HG02970 (cell line): ENCODE measurements around the gene ADAMTSL5.

Experiments
- ATAC-seq: cut with Tn5 transposase; IDR thresholded peaks from one replicate; pipeline ENCODE4 v1.9.1; 2021; ENCODE audit warnings: mild to moderate bottlenecking, moderate library complexity, moderate number of reproducible peaks; ENCODE audit not compliant: unreplicated experiment, low FRiP score

The ADAMTSL5 gene

DNA sequence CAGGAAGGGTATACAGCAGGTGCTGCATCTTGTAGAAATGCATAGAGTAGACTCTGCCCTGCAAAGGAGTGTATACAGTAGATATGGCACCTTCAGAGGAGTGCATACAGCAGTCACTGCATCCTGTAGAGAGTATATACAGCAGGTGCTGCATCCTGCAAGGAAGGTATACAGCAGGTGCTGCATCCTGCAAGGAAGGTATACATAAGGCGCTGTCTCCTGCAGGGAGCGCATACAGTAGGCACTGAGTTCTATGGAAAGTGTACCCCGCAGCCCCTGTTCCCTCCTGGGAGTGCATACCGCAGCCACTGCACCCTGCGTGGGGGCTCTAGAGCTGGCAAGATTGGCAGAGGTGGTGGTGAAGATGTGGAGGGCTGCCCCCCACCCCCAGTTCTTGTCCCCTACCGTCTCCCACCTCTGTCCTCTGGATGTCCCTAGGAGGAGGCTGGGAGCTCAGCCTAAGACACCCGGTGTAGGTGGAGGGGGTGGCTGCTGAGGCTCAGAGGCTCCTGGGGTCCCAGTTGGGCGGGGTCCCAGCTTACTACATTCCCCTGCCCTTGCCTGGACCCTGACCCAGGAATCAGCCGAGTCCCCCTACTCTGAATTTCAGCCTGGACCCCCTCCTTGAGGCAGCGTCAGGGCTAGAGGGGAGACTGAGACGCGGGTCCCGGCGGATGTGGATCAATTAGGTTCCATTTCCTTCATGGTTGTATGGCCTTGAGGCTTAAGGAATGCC, 2.3 kb upstream of the ADAMTSL5 start:
- ATAC-seq, result no peak

DNA sequence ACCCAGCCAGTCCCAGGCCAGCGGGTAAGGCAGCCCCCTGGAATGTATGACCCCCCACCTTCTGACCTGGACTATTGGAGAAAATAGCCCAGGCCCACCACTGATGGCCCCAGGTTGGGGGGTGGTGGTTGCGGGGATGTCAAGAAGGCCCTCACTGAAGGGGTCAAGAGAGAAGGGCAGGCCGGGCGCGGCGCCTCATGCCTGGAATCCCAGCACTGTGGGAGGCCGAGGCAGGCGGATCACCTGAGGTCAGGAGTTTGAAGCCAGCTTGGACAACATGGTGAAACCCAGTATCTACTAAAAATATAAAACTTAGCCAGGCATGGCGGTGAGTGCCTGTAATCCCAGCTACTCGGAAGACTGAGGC, 1.5 kb upstream of the ADAMTSL5 start:
- no peak for ATAC-seq

DNA sequence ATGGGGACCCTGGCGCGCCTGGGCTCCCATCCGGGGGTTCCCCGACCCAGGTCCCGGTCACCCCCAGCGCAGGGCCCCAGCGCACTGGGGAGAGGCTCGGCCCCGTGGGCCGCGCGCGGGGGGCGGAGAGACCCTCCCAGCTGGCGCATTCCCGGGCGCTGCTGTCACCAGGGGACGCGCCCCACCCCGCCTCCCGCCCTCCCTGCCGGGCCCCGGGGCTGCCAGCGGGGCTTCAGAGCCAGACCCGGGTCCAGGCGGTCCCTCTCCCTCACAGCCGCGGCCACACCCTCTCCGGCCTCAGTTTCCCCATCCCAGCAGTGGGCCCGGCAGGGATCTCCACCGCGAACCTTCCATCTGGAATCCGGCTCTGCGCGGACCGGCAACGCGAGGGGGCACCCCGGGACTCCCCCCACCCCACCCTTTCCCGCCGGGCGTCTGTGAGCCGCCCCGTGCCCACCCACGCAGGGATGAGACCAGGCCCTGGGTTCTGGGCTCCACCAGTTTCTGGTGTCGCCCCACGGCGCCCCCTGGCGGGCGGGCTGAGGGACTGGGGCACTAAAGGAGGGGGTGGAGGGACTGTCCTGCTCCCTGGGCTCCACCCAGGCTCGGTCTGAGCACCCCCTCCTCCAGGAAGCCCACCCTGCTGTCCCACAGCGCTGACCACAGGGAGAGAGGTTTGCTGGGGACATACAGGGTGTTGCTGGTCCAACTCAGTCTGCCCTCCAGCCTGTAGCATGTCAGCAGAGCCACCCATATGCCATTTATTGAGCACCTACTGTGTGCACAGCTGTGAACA, 878 bp upstream of the ADAMTSL5 start:
- ATAC-seq, result no peak

DNA sequence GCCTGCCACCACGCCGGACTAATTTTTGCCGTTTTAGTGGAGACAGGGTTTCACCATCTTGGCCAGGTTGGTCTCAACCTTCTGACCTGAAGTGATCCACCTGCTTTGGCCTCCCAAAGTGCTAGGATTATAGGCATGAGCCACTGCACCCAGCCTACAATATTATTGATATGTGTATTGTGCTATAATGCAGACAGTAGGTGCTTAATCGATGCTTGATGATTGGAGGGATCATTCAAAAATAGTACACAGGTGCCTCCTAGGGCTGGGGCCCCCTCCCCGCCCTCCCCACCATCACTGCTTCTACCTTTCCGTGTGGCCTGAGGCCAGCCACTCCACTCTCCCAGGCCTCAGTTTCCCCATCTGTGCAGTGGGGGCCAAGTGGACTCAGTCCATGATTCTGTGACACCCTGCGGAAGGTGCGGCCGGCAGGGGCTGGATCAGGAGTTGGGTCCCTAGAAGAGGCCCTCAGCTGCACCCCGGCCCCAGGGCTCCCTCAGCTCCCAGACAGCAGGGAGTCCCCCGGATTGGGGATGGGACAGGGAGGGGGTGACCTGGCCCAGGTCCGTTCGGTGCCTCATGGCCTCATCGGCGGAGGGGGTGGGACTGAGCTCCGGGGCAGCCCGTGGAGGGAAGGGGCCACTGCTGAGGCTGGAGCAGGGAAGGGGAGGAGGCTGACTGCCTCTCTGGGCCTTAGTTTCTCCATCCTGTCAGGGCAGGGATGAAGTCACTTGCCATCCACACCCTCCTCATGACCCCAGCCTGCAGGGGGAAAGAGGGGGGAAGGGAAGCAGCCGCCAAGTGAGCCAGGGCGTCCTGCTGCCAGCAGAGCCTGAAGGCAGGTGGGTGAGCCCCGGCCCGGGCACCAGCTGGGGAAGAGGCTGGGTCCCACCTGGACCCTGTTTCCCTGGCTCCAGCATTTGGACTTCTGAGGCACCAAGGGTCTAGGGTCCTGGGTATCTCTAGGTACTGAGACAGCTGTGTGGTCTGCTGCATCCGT, 1.2 kb downstream of the ADAMTSL5 start:
- no peak for ATAC-seq

- ATAC-seq, result no peak
Measured at GRCh38 chr19:1510807-1511206, 2.0 kb downstream of the ADAMTSL5 start.

DNA sequence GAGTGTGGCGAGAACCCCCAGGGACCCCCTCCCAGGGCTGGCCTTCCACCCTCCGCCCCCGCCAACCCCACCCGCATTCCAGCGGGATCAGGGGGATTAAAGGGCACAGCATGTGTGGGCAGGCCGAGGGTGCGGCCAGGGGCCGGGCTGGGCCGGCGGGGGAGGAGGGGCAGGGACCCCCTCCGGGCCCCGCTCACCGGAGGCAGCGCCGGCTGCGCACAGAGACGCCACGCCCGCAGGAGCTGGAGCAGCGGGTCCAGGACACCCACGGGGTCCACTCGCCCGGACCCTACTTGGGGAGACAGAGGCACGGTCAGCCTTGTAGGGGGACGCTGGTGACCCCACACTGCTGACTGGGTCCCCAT, 2.4 kb downstream of the ADAMTSL5 start:
- no peak for ATAC-seq

DNA sequence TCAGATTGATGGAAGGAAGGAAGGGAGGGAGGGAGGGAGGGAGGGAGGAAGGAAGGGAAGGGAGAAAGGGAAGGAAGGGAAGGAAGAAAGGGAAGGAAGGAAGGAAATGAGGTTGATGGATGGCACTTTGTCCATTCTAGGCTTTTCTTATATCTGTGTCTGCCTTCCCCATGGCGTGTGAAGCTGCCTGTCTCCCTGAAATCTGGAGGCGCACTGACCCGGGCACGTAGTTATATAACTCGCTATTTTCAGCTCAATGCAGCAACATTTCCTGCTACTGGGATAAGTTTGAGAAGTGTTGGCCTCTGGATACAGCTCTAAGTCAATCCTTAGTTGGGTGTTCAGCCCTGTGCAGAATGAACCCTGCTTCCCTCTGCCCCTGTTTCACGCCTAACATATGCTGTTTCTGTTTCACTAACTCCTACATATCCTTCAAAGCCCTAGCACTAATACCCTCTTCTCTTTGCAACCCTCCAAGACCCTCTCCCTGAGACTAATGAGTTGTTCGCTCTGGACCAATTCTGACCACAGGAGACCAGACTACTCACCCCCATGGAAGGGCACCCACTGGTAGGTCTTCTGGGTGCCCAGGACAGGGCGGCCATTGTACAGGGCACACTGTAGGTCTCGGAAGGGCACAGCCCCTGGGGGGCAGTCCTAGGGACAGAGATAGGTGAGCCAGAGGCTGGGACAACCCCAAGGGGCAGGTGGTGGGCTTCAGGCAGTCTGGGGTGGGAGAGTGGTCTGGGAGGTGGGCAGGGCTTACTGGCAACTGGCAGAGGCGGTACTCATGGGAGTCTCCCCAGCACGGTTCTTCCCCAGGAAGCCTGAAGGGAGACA, 3.0 kb downstream of the ADAMTSL5 start:
- no peak for ATAC-seq

- ATAC-seq, result no peak
Measured at GRCh38 chr19:1508507-1508856, 4.3 kb downstream of the ADAMTSL5 start.

DNA sequence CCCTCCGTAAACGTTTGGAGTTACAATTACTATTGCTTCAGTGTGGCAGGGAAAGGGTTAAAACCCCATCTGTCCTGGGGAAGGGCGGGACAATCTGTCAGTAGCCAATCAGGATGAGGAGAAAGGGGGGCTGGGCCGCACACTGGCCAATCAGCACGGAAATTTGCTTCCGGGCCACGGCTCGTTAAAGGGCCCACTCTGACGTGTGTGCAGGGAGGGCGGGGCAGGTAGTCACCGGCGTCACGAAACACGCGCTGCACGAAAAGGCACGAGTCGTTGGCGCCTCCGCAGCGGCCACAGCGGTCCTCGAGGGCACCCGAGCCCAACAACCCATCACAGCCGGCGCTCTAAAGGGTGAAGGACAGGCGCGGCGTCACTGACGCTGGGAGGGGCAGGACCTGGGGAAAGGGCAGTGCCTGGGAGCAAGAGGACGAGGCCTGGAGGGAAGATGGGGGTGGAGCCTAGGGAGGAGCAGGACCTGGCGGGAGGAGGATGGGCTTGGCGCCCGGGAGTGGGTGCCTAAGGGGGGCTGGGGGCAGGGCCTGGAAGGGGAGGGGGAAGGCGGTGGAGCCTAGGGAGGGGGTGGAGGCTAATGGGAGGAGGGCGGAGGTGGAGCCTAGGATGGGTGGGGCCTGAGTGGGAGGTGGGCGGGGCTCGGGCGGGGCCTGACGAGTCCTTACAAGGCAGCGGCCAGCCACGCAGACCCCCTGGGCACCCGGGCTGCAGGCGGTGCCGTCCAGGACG, 4.9 kb downstream of the ADAMTSL5 start:
- ATAC-seq, result no peak

DNA sequence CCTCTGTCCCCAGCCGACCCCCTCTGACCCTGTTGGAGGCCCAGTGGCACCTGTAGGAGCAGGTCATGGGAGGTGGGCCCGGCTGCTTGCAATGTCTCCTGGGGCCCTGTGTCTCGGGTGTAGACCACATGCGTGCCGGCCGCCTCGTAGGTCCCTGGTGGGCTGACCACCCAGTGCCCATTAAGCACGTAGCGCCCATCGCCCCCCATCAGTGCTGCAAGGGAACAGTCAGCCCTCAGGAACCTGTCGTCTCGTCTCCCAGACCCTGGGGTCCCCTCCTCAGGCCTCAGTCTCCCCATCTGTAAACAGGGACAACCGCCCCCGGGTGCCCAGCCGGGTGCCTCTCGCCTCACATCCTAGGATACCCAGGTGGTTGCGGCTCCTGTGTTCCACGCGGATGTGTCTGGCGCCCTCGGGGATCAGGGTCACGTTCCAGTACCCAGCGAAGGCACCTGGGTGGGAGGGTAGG, 5.6 kb downstream of the ADAMTSL5 start:
- ATAC-seq, result no peak

DNA sequence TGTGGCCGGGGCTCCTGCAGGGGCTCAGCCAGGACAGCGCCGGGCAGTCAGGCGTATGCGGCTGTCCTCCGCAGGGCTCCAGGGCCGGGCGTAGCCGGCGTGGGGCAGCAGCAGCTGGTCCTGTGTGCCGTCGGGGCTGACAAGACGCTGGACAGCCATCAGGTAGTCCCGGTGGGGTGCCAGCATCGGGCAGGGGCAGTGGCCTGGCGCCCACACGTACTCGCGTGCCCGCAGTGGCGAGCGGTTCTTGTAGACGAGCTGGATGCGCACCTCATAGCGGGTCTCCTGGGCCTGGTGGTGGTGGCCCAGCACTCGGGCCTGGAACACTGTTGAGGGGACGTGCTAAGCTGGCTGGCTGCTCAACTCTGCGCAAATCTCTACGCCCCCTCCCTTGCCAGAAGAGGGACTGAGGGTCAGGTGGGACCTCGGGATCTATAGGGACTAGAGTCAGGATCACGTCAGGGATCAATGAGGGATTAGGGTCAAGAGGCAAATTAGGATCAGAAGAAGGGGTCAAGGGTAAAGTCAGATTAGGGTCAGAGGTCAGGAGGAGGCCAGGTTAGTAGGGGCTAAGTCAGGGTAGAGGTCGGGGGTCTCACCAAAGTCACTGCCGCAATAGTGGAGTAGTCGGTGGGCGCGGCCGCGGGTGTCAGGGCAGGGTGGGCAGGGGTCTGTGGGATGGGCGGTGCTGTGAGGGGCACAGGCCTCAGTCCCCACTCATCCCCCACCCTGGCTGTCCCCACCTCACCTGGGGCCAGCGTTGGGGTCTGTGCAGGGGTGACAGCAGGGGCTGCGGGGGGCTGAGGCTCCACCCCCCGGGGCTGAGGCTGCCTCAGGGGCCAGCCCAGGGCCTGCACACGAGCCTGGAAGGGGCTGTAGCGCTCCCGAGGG, 6.6 kb downstream of the ADAMTSL5 start:
- no peak for ATAC-seq

- no peak for ATAC-seq
Measured at GRCh38 chr19:1505012-1505411, 7.8 kb downstream of the ADAMTSL5 start.

- ATAC-seq, result no peak
Measured at GRCh38 chr19:1503925-1504773, 8.7 kb downstream of the ADAMTSL5 start.

DNA sequence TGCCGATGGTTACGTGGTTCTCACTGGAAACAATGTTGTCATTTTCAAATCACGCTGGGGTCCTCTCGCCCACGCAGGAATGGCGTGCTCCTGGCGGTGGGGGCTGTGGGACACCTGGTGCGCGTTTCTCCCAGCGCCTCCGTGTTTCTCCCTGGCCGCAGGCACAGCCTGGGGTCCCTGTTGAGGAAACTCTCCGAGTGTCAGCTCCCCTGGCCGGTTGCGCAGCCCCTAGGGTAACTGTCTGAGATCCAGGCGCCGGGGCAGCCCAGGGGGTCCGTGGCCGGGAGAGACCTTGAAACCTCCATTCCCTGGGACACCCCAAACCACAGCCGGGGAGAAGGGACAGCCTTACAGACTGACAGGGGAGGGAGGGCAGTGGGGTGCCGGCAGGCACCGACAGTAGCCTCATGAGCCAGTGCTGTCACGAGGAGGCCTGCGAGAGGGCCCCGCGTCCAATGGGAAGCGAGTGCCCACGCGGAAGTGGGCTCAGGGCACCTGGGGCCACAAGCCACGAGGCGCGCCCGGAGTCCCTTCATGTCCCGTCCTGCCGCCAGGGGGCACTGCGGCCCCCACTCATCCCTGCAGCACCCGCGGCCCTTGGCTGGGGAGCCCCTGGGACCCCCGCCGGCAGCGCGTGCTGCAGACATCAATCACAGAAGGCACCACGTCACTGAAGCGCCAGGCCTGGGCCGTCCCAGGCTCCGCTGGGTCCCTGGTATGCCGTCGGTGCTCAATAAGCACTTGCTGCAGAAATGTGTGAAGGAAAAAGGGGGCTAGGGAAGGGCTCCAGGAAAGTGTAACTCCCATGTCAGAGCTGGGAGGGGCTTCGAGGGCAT, 9.5 kb downstream of the ADAMTSL5 start:
- no peak for ATAC-seq

- ATAC-seq, result no peak
Measured at GRCh38 chr19:1502433-1503088, 10.3 kb downstream of the ADAMTSL5 start.

GRCh38 chr19:1501200-1501595, 11.6 kb downstream of the ADAMTSL5 start:
- ATAC-seq, result no peak
